Stimulated activated CD8-positive, alpha-beta memory T cell treated with anti-CD3 and anti-CD28 coated beads, Interleukin-12 subunit alpha, Interleukin-12 subunit beta, amount 100 ng/mL, for 1 hour (primary cell): ENCODE measurements around the gene ABAT.
"Not testable (repeated sequence)": the region's sequence is repeated elsewhere in the genome, so short reads cannot be mapped to it uniquely, and the experiment has no call there.

ENCODE experiments used
- DNase-seq: peaks from one replicate; pipeline ENCODE4 v3.0.0-alpha.2; 2020; ENCODE audit warnings: low read depth

The ABAT gene

GRCh38 chr16:8682551-8683259, 8.3 kb downstream of the ABAT start:
- DNase-seq: no peak

GRCh38 chr16:8683640-8684039, 9.2 kb downstream of the ABAT start:
- DNase-seq: no peak

- DNase-seq: no peak
Measured at GRCh38 chr16:8685617-8686016, 11.2 kb downstream of the ABAT start.

GRCh38 chr16:8686031-8686621, 11.7 kb downstream of the ABAT start:
- no peak for DNase-seq

DNA sequence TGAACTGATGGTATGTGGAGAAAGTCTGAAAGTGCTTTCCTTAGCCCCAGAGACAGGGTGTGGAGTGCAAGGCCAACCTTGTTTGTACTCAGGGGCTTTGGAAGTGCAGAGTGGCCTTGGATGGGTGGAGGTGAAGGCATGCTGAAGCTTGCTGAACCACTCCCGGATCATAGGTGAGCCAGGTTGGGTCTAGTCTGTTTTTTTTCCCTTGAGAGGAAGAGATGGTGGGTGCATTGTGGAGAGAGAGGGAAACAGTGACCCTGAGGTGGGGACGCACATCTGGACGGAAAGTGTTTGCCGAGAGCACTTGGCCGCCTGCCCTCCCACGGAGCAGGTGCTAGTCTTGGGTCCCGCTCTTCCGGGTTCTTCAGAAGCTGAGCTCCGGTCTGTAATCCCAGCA, 12.5 kb downstream of the ABAT start:
- no peak for DNase-seq

- no peak for DNase-seq
Measured at GRCh38 chr16:8689686-8690085, 15.3 kb downstream of the ABAT start.

GRCh38 chr16:8691728-8692127, 17.3 kb downstream of the ABAT start:
- no peak for DNase-seq

GRCh38 chr16:8694795-8695728, 20.6 kb downstream of the ABAT start:
- DNase-seq: no peak

GRCh38 chr16:8696880-8697279, 22.5 kb downstream of the ABAT start:
- no peak for DNase-seq

- no peak for DNase-seq
Measured at GRCh38 chr16:8697965-8698364, 23.5 kb downstream of the ABAT start.

DNA sequence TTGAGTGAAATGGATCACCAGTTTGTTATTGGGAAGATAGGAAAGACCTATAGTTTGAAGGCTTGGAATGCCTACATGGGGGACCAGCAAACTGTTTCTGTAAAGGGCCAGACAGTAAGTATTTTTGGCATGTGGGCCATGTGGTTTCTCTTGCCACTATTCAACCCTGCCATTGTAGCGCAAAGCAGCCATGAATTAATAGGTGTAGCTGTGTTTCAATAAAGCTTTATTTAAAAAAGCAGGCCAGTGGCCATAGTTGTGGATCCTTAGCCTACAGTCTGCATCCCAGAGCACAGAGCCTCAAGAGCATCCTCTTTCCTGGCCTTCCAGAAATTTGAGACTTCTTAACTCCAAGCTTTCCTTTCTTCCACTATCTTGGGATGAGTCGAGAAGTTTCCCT, 29.3 kb downstream of the ABAT start:
- no peak for DNase-seq

DNA sequence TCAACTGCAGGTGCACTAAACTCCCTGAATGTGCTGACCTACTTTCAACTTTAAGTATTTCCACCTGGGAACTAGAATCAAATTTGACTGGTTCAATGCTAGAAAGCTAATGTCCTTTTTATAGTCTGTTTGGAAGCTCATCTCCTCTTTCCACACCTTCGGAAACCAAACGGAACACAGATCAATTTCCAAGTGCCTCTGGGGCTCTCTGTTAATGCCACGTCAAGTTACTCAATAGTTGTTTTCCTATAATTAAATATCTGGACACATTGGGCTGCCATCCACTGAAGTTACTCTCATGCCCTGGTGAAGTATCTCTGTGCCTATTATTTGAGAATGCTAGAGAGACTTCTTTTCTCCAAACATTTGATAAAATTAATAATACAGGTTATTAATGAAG, 29.7 kb downstream of the ABAT start:
- DNase-seq: no peak

GRCh38 chr16:8705100-8705822, 30.8 kb downstream of the ABAT start:
- not testable (repeated sequence) for DNase-seq

DNA sequence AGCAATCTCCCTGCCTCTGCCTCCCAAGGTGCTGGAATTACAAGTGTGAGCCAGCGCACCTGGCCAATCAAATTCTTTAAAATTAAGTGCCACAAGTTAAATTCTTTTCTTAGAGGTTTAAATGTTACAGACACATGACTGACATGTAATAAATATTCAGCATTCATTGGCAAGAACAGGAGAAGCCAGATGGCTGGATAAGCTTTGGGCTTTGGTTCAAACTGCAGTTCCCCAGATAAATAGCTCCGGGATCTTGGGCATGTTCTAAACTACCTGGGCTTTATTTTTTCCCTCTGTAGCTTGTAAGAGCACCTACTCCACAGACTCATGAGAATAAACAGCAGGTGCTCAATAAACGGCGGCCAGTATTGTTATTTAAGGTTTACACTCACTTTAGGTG, 34.1 kb downstream of the ABAT start:
- no peak for DNase-seq

GRCh38 chr16:8712589-8713361, 38.4 kb downstream of the ABAT start:
- no peak for DNase-seq

GRCh38 chr16:8713635-8714172, 39.3 kb downstream of the ABAT start:
- no peak for DNase-seq

DNA sequence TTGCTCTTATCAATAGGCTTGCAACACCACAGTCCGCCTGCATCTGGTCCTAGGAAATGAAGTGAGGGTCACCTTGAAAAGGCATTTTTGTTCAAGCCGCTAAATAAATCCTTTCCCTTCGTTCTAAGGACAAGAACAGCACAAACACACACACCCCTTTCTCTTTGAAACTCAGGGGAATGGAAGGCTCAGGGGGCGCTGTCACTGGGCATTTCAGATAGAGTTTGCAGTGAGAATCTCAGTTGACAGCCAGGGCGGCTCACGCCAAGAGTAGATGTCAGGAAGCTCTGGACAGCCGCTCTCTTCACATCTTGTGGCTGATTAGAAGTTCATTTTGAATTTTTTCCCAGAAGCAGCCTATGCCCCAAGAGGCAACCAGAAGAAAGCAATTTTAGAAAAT, 39.8 kb downstream of the ABAT start:
- no peak for DNase-seq

DNA sequence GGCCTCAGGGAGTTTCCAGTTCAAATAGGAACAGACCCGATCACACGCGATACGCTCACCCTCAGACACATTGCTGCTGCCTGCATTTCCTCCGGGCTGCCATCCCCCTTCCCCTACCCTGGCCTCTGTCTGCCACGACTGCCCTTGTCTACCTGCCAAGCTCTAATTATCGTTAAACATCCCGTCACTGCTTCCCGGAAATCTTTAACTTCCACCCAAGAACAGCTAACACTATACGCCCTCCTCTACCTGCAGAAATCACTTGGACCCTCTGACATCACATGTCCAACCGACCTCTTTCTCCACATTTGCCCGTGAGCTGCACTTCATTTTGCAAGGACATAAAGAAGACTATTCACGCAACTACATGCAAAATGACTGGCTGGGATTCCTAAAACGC, 40.4 kb downstream of the ABAT start:
- DNase-seq: no peak

- DNase-seq: no peak
Measured at GRCh38 chr16:8716052-8716451, 41.6 kb downstream of the ABAT start.

DNA sequence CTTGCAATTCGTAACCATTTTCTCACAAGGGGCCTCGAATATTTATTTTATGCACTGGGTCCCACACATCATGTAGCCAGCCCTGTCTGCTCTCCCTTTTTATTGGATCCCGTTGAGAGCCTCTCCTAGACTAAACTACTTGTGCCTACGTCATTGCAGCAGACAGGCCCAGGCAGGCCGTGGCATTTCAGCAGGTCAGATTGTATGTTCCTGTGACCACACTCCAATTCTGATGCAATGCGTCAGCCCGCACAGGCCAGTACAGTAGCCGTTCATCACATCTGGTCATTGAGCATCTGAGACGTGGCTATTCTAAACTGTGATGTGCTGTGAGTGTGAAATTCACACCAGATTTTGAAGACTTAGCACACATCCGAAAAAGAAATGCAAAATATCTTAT, 42.2 kb downstream of the ABAT start:
- no peak for DNase-seq

DNA sequence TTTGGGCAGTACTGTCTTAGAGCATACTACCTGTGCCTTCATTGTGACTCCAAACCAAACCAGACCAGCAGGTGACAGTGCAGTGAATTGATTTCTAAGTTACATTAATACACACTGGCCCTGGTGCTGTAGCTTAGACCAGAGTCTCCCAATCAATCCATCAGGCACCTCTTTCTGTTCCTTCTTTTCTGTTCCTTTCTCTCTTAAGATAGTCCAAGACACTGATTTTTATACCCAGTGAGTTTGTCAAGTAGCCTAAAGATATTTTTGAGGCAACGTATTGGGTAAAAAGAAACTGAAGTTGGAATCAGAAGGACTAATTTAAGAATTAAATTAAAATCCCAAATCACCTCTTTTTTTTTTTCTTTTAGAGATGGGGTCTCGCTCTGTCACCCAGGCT, 43.1 kb downstream of the ABAT start:
- no peak for DNase-seq
